HepG2 (cell line): ENCODE measurements around the gene HEATR1. TPM values are rescaled to one million over a fixed set of nuclear protein-coding genes. Genes with fewer than 3 reads are reported as not detected.

Experiments
- ATAC-seq: fragments of 200-7000 bp; cut with Tn5 transposase; 3 replicates; pipeline ENCODE4 v1.9.1; 2020; ENCODE audit warnings: mild to moderate bottlenecking, moderate library complexity
- BruUV-seq: library from RNA; stranded (reverse); fragments of 400-500 nt; replicated peaks from 2 replicates; lab custom pipeline; 2021; lab: Mats Ljungman, UMichigan
- CTCF ChIA-PET: fragments of 300-600 bp; formaldehyde crosslinking; extraction: SDS; loops from one replicate; lab custom pipeline; 2021; ENCODE audit warnings: low total read pairs, inconsistent platforms, low intra/inter-chr PET ratio; lab: Yijun Ruan, JAX
- POLR2A ChIA-PET: fragments of 350-600 bp; sonication (Branson Sonifier 250); formaldehyde crosslinking; loops from one replicate; lab custom pipeline; 2020; ENCODE audit warnings: antibody characterized with exemption, inconsistent platforms; lab: Yijun Ruan, JAX
- DNase-seq: peaks from one replicate; pipeline ENCODE4 v3.0.0-alpha.2; 2015; ENCODE audit warnings: low spot score
- FAIRE-seq: peaks from 3 replicates; lab custom pipeline; 2011; peaks lifted over from hg19 to GRCh38; lab: Jason Lieb, UNC
- H2AFZ ChIP-seq: one replicate; pipeline ENCODE4 v1.6.1; 2011; ENCODE audit warnings: low read length, inconsistent platforms
- H3K27ac ChIP-seq: fragments of 300-600 bp; 3 replicates; pipeline ENCODE4 v1.8.0; 2011; ENCODE audit warnings: mixed run types, mild to moderate bottlenecking, mixed read lengths, low read length, inconsistent platforms; ENCODE audit not compliant: insufficient read depth; ENCODE audit errors: extremely low read length
- H3K27me3 ChIP-seq, 2 experiments: fragments of 200-600 bp in 1 of 2; 2 replicates in 1 of 2; 3 replicates in 1 of 2; pipeline versions ENCODE4 v1.6.0 to v1.8.0; 2011; ENCODE audit warnings: low read length in 2 of 2, mild to moderate bottlenecking in 2 of 2, moderate library complexity in 2 of 2, inconsistent platforms in 1 of 2; ENCODE audit not compliant: insufficient read depth in 2 of 2, control insufficient read depth in 1 of 2
- H3K36me3 ChIP-seq, 2 experiments: fragments of 200-600 bp in 1 of 2; replicated peaks in 1 of 2; 2 replicates in 1 of 2; 3 replicates in 1 of 2; pipeline versions ENCODE4 v1.5.1 to v1.8.0; 2011; ENCODE audit warnings: low read length in 2 of 2, inconsistent platforms in 1 of 2; ENCODE audit not compliant: insufficient read depth in 2 of 2, control insufficient read depth in 1 of 2
- H3K4me1 ChIP-seq: 2 replicates; pipeline ENCODE4 v1.5.1; 2012; ENCODE audit warnings: low read length, inconsistent platforms; ENCODE audit not compliant: insufficient read depth
- H3K4me2 ChIP-seq: 2 replicates; pipeline ENCODE4 v1.6.0; 2011; ENCODE audit warnings: low read depth, low read length, inconsistent platforms
- H3K4me3 ChIP-seq, 3 experiments: fragments of 200-600 bp in 1 of 3; sonication (generic), shearing (Covaris generic) in 1 of 3; replicated peaks in 1 of 3; 2 replicates each; pipeline ENCODE4 v1.5.1; 2011 to 2016; ENCODE audit warnings: low read length in 3 of 3, inconsistent platforms in 2 of 3, low read depth in 2 of 3, mild to moderate bottlenecking in 2 of 3, control low read depth in 1 of 3, mixed read lengths in 1 of 3; ENCODE audit not compliant: insufficient read depth in 1 of 3
- H3K79me2 ChIP-seq: one replicate; pipeline ENCODE4 v1.6.1; 2011; ENCODE audit warnings: low read length, inconsistent platforms; ENCODE audit not compliant: insufficient read depth
- H3K9ac ChIP-seq: 2 replicates; pipeline ENCODE4 v1.6.0; 2011; ENCODE audit warnings: mild to moderate bottlenecking, low read depth, low read length, inconsistent platforms; ENCODE audit not compliant: insufficient read depth
- H3K9me3 ChIP-seq: 2 replicates; pipeline ENCODE4 v1.5.1; 2012; ENCODE audit warnings: mild to moderate bottlenecking, low read length
- H4K20me1 ChIP-seq: 2 replicates; pipeline ENCODE4 v1.6.0; 2011; ENCODE audit warnings: inconsistent platforms, mild to moderate bottlenecking, low read length, moderate library complexity; ENCODE audit not compliant: insufficient read depth
- ATF2 ChIP-seq: sonication (generic); formaldehyde crosslinking; IDR thresholded peaks from 2 replicates; pipeline ENCODE4 v1.4.0; 2020; ENCODE audit warnings: missing genetic modification reagents
- HDAC2 ChIP-seq: sonication (generic); formaldehyde crosslinking; IDR thresholded peaks from 2 replicates; pipeline ENCODE4 v1.4.0; 2020; ENCODE audit warnings: missing genetic modification reagents
- KAT2B ChIP-seq: fragments of 150-350 bp; IDR thresholded peaks from 2 replicates; pipeline ENCODE4 v1.6.1; 2014; ENCODE audit warnings: low read depth, low read length, borderline replicate concordance
- MTF1 ChIP-seq: sonication (generic); formaldehyde crosslinking; IDR thresholded peaks from 2 replicates; pipeline ENCODE4 v1.5.0; 2020; ENCODE audit warnings: missing genetic modification reagents
- ZBTB1 ChIP-seq: sonication (generic); formaldehyde crosslinking; IDR thresholded peaks from 2 replicates; pipeline ENCODE4 v1.4.0; 2020; ENCODE audit warnings: missing genetic modification reagents, borderline replicate concordance
- ZBTB33 ChIP-seq: sonication (generic); formaldehyde crosslinking; IDR thresholded peaks from 2 replicates; pipeline ENCODE4 v1.4.0; 2020; ENCODE audit warnings: missing genetic modification reagents
- ZNF143 ChIP-seq: sonication (generic); formaldehyde crosslinking; IDR thresholded peaks from 2 replicates; pipeline ENCODE4 v1.4.0; 2020; ENCODE audit warnings: missing genetic modification reagents
- ZNF639 ChIP-seq: conservative IDR thresholded peaks from 2 replicates; pipeline ENCODE4 v1.6.1; 2018; ENCODE audit warnings: missing genetic modification reagents
- ZNF841 ChIP-seq: sonication (generic); formaldehyde crosslinking; IDR thresholded peaks from 2 replicates; pipeline ENCODE4 v1.8.1; 2023; ENCODE audit warnings: missing genetic modification reagents, borderline replicate concordance
- WGBS: methylation state at CpG from one replicate; pipeline ENCODE4 v1.1.6; 2017; ENCODE audit warnings: low lambda C conversion rate; 5-methylcytosine and 5-hydroxymethylcytosine counted together
- in situ Hi-C: cut with HindIII; loops from 2 replicates; pipeline ENCODE4 v1.10.0; 2017; ENCODE audit warnings: low pct_unique_long_range_greater_than_20kb; ENCODE audit not compliant: extremely low pct_ligation_motif_present
- intact Hi-C: fragments of 100-400 bp; cut with micrococcal nuclease; formaldehyde crosslinking; loops from one replicate; pipeline ENCODE4 v1.10.0; 2022; ENCODE audit not compliant: unreplicated experiment
- polyA plus RNA-seq, 8 experiments: library from polyadenylated mRNA; depleted of rRNA in 3 of 8; stranded (reverse) in 7 of 8; unstranded in 1 of 8; fragments of >200 nt; fragmentation: Illumina TruSeq in 4 of 8; extraction: Trizol in 4 of 8; gene quantifications; 2 replicates each; pipeline versions ENCODE4 v1.2.1 to v1.2.3, GENCODE V29; 2011 to 2016; ENCODE audit warnings: low read depth in 4 of 8, missing spikeins in 1 of 8, mixed read lengths in 1 of 8; ENCODE audit not compliant: insufficient read depth in 1 of 8
- total RNA-seq, 5 experiments: library from RNA; depleted of rRNA; stranded (reverse); fragments of >200 nt; fragmentation: Illumina TruSeq; extraction: Trizol; gene quantifications; 2 replicates each; pipeline ENCODE4 v1.2.3, GENCODE V29; 2016; ENCODE audit warnings: low read depth in 1 of 5

HEATR1 gene
- total and polyA plus RNA-seq, 2 of the 13 experiments (the other 11 are each of a cell fraction or from before 2014, with no cell fraction given), result 10.2 to 45.8 TPM

- no peak for TF ChIP-seq ZBTB33
- TF ChIP-seq, all 625 proteins: peak for 0
Observed at GRCh38 chr1:236530959-236531358, 73.4 kb downstream of the HEATR1 start (continued).

- Histone ChIP-seq H2AFZ (no peak overlapping the region), H3K27me3 (no peaks in the 10 kb centered on the region), H3K4me3 (no peak overlapping the region), H3K9me3 (no peaks in the 10 kb centered on the region), H3K9ac (peak overlapping the region; percentile 23; the same call in 1 of the 2 replicates), H3K79me2 (peaks cover 45% of the 10 kb centered on the region), H3K27ac (peak overlapping the region; percentile 41), H3K4me1 (peaks cover 82% of the 10 kb centered on the region), H3K4me2 (no peak overlapping the region; the same call in 1 of the 2 replicates), H4K20me1 (0 out of 2 replicates have a peak, but pooled peaks cover under 1% of the 10 kb centered on the region), H3K36me3 (peaks cover 17 to 47% of the 10 kb centered on the region in 2 experiments)
- BruUV-seq, result no TSS peak
- DNase-seq, result no peak
- ATAC-seq, result no peak
- no peak for FAIRE-seq
- POLR2A ChIA-PET, result interaction anchor here (2.4 kb wide), 1 partner anchor 39 kb away, joined by 10 read pairs; no protein-coding TSS in a partner anchor
- CTCF ChIA-PET, result no interaction called here
- TF ChIP-seq HDAC2 (CRISPR knock-in tag) (no peak), ZNF639 (no peak), MTF1 (CRISPR knock-in tag) (no peak), ZNF841 (CRISPR knock-in tag) (no peak), ATF2 (no peak), ZBTB1 (CRISPR knock-in tag) (no peak), ZNF143 (CRISPR knock-in tag) (no peak), KAT2B (no peak)
- whole genome bisulfite sequencing, result 97% methylated on average over 1 of the region's 1 CpG
- in situ Hi-C loops (no loop called here), intact Hi-C loops (loop anchor here (5.0 kb wide), 1 partner anchor 248 kb away; the partner anchor contains the start of gene ERO1B)
Observed at GRCh38 chr1:236530286-236530685, 74.0 kb downstream of the HEATR1 start.
